ENCODE data around the gene ZSCAN16. TPM values are rescaled to one million over a fixed set of nuclear protein-coding genes. Genes with fewer than 3 reads are reported as not detected.

The ZSCAN16 gene
- total and polyA plus RNA-seq, 10 of the 15 experiments (the other 5 are each of a cell fraction or from before 2014, with no cell fraction given) = 4.6 to 13.8 (median 10.3) TPM

GRCh38 chr6:28080631-28081485 lies 43.6 kb upstream of the ZSCAN16 start (continued):
- TF ChIP-seq KLF5 (IDR thresholded peaks at IDR 0.05; ENCODE audit: partially characterized antibody) = peak; percentile 67
- no peak for TF ChIP-seq BACH1 (IDR thresholded peaks at IDR 0.05; ENCODE audit: borderline replicate concordance)
- TF ChIP-seq ZNF24 (IDR thresholded peaks at IDR 0.05) = 0 out of 2 replicates have a peak, but pooled peaks have one; percentile 8

DNA sequence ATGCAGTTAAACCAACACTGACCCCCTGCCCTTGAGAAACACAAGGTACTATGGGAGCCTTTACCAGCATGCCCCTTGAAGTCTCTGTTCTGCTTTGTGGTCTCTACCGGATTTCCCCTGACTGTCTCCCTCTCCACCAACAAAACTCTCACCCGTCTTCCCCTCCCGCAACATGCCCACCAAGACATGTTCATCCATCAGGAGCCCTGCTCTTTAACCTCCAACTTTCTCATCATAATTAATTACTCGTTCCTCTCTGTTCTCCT lies 43.0 kb upstream of the ZSCAN16 start:
- FAIRE-seq = peak; percentile 49
- CTCF ChIA-PET = no interaction called here
- in situ Hi-C loops (cut with MboI) = loop anchor here (25.0 kb wide), 1 partner anchor 1419 kb away; the partner anchor contains the start of gene ZNF322
- TF ChIP-seq IKZF2 (IDR thresholded peaks at IDR 0.05) = peak; percentile 54 to 61; a peak in 3 of 4 replicates
- peak; percentile 54; the same call in 1 of the 2 replicates for TF ChIP-seq NR2F1 (conservative IDR thresholded peaks at IDR 0.05)
- peak; percentile 87 for TF ChIP-seq RUNX3 (IDR thresholded peaks at IDR 0.05; ENCODE audit: low read length)
- TF ChIP-seq MYB (IDR thresholded peaks at IDR 0.05; ENCODE audit: borderline replicate concordance, low read depth, low read length) = no peak
- TF ChIP-seq PAX5 (IDR thresholded peaks at IDR 0.05; ENCODE audit: borderline replicate concordance, low read depth, low read length) = peak; percentile 62; the same call in 1 of the 2 replicates
- TF ChIP-seq SREBF2 (IDR thresholded peaks at IDR 0.05; ENCODE audit: low read length) = no peak
- TF ChIP-seq SPI1 (IDR thresholded peaks at IDR 0.05; ENCODE audit: borderline replicate concordance, insufficient read depth, low read depth, low read length) = peak; percentile 93
- TF ChIP-seq MTA2 (IDR thresholded peaks at IDR 0.05; ENCODE audit: low read depth) = peak; percentile 39; the same call in 1 of the 2 replicates
- 0 out of 2 replicates have a peak, but pooled peaks have one; percentile 7 for TF ChIP-seq PML (IDR thresholded peaks at IDR 0.05; ENCODE audit: low read length)
- no peak for TF ChIP-seq FOS (IDR thresholded peaks at IDR 0.05; ENCODE audit: borderline replicate concordance, extremely low read depth, insufficient read length)
- peak in 1 of 2 experiments; percentile 56; a peak in 2 of 4 replicates for TF ChIP-seq EP300 (IDR thresholded peaks at IDR 0.05; ENCODE audit: borderline replicate concordance in 1 of 2, control insufficient read depth in 1 of 2, low read depth in 2 of 2, low read length in 2 of 2)
- no peak for TF ChIP-seq YY1 (IDR thresholded peaks at IDR 0.05; ENCODE audit: low read depth, low read length)
- TF ChIP-seq RELA (IDR thresholded peaks at IDR 0.05; ENCODE audit: borderline replicate concordance, partially characterized antibody) = peak; percentile 72
- TF ChIP-seq HDGF (IDR thresholded peaks at IDR 0.05) = peak; percentile 24; the same call in 1 of the 2 replicates
- TF ChIP-seq, protein P1, sequence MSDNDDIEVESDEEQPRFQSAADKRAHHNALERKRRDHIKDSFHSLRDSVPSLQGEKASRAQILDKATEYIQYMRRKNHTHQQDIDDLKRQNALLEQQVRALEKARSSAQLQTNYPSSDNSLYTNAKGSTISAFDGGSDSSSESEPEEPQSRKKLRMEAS (IDR thresholded peaks at IDR 0.05; ENCODE audit: low read depth, low read length) = 0 out of 2 replicates have a peak, but pooled peaks have one; percentile 9
- peak; percentile 95; the same call in 1 of the 2 replicates for TF ChIP-seq ESRRA (IDR thresholded peaks at IDR 0.05; ENCODE audit: low read length)
- TF ChIP-seq CBFB (IDR thresholded peaks at IDR 0.05; ENCODE audit: low read depth) = peak; percentile 31; the same call in 1 of the 2 replicates
- TF ChIP-seq EED (IDR thresholded peaks at IDR 0.05; ENCODE audit: low read depth) = peak; percentile 29; the same call in 1 of the 2 replicates
- no peak for TF ChIP-seq ZNF207 (IDR thresholded peaks at IDR 0.05; ENCODE audit: borderline replicate concordance)

More for the DNA sequence above, 43.0 kb upstream of the ZSCAN16 start:
- Histone ChIP-seq H3K4me2 (ENCODE audit: control insufficient read depth, insufficient read depth) (peak overlapping the region; percentile 87), H3K27me3 (replicated peaks in 1 of 2; ENCODE audit: control insufficient read depth in 2 of 2, insufficient read depth in 2 of 2, low read length in 1 of 2) (no peaks in the 10 kb centered on the region), H3K9ac (ENCODE audit: control insufficient read depth, insufficient read depth, low read length) (peak overlapping the region; percentile 87), H3K4me3 (peak overlapping the region; percentile 79), H3K4me1 (ENCODE audit: control insufficient read depth, insufficient read depth, low read length) (peaks cover 6% of the 10 kb centered on the region), H3K79me2 (ENCODE audit: control insufficient read depth, insufficient read depth, low read length) (peaks cover 2% of the 10 kb centered on the region), H3K36me3 (ENCODE audit: control insufficient read depth in 2 of 2, insufficient read depth in 2 of 2, low read length in 1 of 2) (peaks cover 0 to 3% of the 10 kb centered on the region in 2 experiments; a peak in 1 of 4 replicates), H3K9me3 (replicated peaks; ENCODE audit: control insufficient read depth, insufficient read depth, low read length) (no peaks in the 10 kb centered on the region; the same call in 1 of the 3 replicates), H4K20me1 (ENCODE audit: control insufficient read depth, insufficient read depth) (no peaks in the 10 kb centered on the region), H2AFZ (ENCODE audit: control insufficient read depth, low read depth, low read length) (peak overlapping the region; percentile 100), H3K27ac (ENCODE audit: control insufficient read depth, insufficient read depth) (peak overlapping the region; percentile 94)
- ChIA-PET RAD21 (ENCODE audit: unreplicated experiment) (interaction anchor here (1.0 kb wide), 2 partner anchors 23 to 60 kb away, joined by 4 read pairs; partner anchors contain the start of gene ZKSCAN8), SMC1A (ENCODE audit: uncharacterized antibody, unreplicated experiment) (interaction anchor here (0.8 to 1.4 kb wide), 2 partner anchors 55 to 56 kb away, joined by 3 read pairs; no protein-coding TSS in a partner anchor), POLR2A (interaction anchor here (0.6 to 1.5 kb wide), 2 partner anchors 55 to 608 kb away, joined by 3 read pairs; no protein-coding TSS in a partner anchor)
- ATAC-seq (peak; percentile 88), DNase-seq (ENCODE audit: low read depth, low spot score) (peak; percentile 54)
- intact Hi-C loops (cut with micrococcal nuclease; ENCODE audit: unreplicated experiment) = loop anchor here (2.0 kb wide), 3 partner anchors 23 to 179 kb away; no protein-coding TSS in a partner anchor
- WGBS (ENCODE audit: insufficient coverage, insufficient replicate concordance, low lambda C conversion rate, missing lambda C conversion rate) = 0% methylated on average over 4 of the region's 4 CpGs
- no TSS peak for BruUV-seq (replicated peaks)

Measured in GM12878 (cell line).